Chondrocyte (in vitro differentiated cells): ENCODE data around the gene CIDEC. TPM values are rescaled to one million over a fixed set of nuclear protein-coding genes. Genes with fewer than 3 reads are reported as not detected.
"Not testable (repeated sequence)": the region's sequence is repeated elsewhere in the genome, so short reads cannot be mapped to it uniquely, and the experiment has no call there.

ENCODE experiments used
- DNase-seq: peaks from one replicate; pipeline ENCODE4 v3.0.0; 2021; ENCODE audit warnings: mixed read lengths, low spot score
- H3K27ac Mint-ChIP-seq: one replicate; pipeline ENCODE4 v1.8.0; 2021; ENCODE audit warnings: mild to moderate bottlenecking, moderate library complexity, mixed read lengths; ENCODE audit not compliant: unreplicated experiment
- H3K27me3 Mint-ChIP-seq: 2 replicates; pipeline ENCODE4 v1.8.0; 2021; ENCODE audit warnings: low read depth, mixed read lengths
- H3K36me3 Mint-ChIP-seq: 2 replicates; pipeline ENCODE4 v1.8.0; 2021; ENCODE audit warnings: low read depth, mixed read lengths
- H3K4me1 Mint-ChIP-seq: 2 replicates; pipeline ENCODE4 v1.8.0; 2021; ENCODE audit warnings: low read depth, mild to moderate bottlenecking, mixed read lengths
- H3K4me3 Mint-ChIP-seq: one replicate; pipeline ENCODE4 v1.8.0; 2021; ENCODE audit warnings: mild to moderate bottlenecking, moderate library complexity, mixed read lengths; ENCODE audit not compliant: unreplicated experiment
- H3K9me3 Mint-ChIP-seq: 2 replicates; pipeline ENCODE4 v1.8.0; 2021; ENCODE audit warnings: low read depth, mixed read lengths
- total RNA-seq: library from RNA; stranded (reverse); gene quantifications from 3 replicates; pipeline ENCODE4 v1.2.1, GENCODE V29; 2021
- TF ChIP-seq, protein P1 (sequence below): fragments of 200-600 bp; sonication (generic); IDR thresholded peaks from 2 replicates; pipeline ENCODE4 v1.5.0; 2021; ENCODE audit warnings: antibody characterized with exemption, mild to moderate bottlenecking, moderate library complexity

Gene CIDEC
- total RNA-seq, 1 donor from 2014 or later, result not detected

DNA sequence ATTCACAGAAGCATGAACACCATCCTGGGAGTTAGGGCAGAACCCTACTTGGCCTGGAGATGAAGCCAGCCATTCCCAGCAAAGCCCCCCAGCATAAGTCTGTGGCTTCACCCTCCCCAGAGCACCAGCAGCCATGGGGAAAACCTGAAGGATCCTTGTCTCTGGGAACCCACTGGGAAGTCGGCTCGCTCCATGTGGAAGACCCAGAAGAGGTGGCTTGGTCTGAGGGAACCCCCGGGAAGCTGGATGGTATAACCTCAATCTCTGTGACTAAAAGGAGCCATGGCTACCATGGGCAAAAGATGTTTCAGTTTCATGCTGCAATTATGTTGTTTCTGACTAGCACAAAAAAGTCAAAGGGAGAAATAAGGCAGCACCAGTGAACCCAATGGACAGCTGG, 24.5 kb downstream of the CIDEC start:
- Mint-ChIP-seq H3K36me3 (no peaks in the 10 kb centered on the region), H3K4me3 (no peak overlapping the region), H3K4me1 (no peaks in the 10 kb centered on the region), H3K27me3 (peaks cover 6% of the 10 kb centered on the region), H3K27ac (no peak overlapping the region), H3K9me3 (no peaks in the 10 kb centered on the region)
- DNase-seq, result no peak
- TF ChIP-seq, protein P1, sequence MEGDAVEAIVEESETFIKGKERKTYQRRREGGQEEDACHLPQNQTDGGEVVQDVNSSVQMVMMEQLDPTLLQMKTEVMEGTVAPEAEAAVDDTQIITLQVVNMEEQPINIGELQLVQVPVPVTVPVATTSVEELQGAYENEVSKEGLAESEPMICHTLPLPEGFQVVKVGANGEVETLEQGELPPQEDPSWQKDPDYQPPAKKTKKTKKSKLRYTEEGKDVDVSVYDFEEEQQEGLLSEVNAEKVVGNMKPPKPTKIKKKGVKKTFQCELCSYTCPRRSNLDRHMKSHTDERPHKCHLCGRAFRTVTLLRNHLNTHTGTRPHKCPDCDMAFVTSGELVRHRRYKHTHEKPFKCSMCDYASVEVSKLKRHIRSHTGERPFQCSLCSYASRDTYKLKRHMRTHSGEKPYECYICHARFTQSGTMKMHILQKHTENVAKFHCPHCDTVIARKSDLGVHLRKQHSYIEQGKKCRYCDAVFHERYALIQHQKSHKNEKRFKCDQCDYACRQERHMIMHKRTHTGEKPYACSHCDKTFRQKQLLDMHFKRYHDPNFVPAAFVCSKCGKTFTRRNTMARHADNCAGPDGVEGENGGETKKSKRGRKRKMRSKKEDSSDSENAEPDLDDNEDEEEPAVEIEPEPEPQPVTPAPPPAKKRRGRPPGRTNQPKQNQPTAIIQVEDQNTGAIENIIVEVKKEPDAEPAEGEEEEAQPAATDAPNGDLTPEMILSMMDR, result no peak

DNA sequence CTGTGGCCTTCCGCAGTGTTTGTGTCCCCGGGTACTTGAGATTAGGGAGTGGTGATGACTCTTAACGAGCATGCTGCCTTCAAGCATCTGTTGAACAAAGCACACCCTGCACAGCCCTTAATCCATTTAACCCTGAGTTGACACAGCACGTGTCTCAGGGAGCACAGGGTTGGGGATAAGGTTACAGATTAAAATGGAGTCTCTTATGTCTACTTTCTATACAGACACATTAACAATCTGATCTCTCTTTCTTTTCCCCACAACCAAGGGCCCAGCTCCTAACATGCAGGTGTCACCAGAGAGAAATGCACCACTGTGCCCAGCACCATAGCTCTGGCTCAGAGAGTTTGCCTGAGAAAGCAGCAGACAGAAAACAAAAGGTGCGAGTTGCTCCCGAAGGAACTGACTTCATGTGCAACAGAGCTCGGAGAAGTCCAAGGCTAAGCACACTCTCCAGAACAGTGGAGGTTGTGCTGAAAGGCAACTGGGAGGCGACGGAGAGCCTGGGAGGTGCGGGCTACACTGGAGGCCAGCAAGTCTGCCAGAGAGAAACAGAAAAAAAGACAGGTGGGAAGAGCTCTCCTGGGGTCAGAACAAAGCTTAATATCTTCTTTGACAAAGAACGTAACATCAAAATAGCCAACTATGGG, 25.6 kb downstream of the CIDEC start:
- not testable (repeated sequence) for H3K36me3 Mint-ChIP-seq, H3K4me1 Mint-ChIP-seq, H3K27ac Mint-ChIP-seq, H3K4me3 Mint-ChIP-seq, DNase-seq, H3K9me3 Mint-ChIP-seq, H3K27me3 Mint-ChIP-seq

DNA sequence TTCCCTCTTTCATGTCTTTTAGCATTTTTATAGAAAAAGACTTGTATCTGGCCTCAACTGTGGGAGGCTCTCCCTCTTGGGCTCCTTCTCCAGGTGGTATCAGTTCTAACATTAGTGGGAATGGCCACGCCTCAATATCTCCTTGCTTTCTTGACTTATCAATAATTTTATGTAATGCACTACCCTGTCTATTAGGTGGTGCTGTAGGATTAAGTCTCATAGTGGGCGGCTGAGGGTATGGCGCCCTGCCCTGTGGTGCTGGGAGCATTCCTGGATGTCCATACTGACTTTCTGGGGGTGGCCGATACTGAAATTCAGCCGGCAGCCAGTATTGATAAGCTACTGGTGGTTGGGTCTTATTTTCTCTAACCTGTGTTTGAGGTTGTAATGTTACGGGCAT, 27.5 kb downstream of the CIDEC start:
- no peaks in the 10 kb centered on the region for H3K9me3 Mint-ChIP-seq
- H3K4me1 Mint-ChIP-seq, result peaks cover 3% of the 10 kb centered on the region
- H3K27me3 Mint-ChIP-seq, result peaks cover 6% of the 10 kb centered on the region
- no peak for DNase-seq
- H3K27ac Mint-ChIP-seq, result no peak overlapping the region
- no peak overlapping the region for H3K4me3 Mint-ChIP-seq
- H3K36me3 Mint-ChIP-seq, result no peaks in the 10 kb centered on the region
- TF ChIP-seq, protein P1, result no peak

DNA sequence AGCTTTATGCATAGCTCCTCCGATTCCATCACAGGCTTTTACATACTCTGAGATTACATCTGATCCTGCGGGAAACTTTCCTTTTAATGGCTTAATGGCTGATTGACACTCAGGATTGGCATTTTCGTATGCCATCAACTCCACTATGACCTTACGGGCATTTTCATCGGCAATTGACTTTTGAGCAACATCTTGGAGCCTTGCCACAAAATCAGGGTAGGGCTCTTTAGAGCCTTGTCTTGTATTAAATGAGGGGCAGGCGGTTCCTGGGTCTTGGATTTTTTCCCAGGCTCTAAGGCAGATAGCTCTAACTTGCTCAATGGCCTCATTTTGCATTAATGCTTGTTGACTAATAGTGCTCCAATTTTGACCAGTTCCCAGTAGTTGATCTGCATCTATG, 28.1 kb downstream of the CIDEC start:
- not testable (repeated sequence) for DNase-seq, H3K4me3 Mint-ChIP-seq, H3K9me3 Mint-ChIP-seq

DNA sequence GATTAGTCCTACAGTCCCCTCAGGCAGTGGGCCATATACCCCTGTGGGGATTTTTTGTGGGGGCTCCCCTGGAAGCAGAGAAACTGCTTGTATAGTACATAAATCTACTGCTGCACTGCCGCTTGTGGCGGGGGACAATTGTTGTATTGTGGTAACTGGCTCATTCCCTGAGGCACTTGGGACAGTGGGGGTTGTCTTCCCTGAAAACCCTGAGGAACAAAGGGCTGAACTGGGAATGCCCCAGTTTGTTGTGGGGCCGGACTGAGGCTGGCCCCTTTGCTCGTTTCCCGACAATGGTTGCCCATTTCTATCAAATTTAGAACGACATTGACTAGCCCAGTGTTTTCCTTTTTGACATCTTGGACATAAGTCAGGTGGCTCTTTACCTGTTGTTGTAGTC, 28.7 kb downstream of the CIDEC start:
- H3K4me3 Mint-ChIP-seq, H3K27me3 Mint-ChIP-seq, H3K27ac Mint-ChIP-seq, DNase-seq, H3K9me3 Mint-ChIP-seq, H3K36me3 Mint-ChIP-seq, H3K4me1 Mint-ChIP-seq: not testable (repeated sequence)

More for the DNA sequence above, 28.1 kb downstream of the CIDEC start:
- not testable (repeated sequence) for H3K27ac Mint-ChIP-seq, H3K4me1 Mint-ChIP-seq, H3K36me3 Mint-ChIP-seq, H3K27me3 Mint-ChIP-seq

DNA sequence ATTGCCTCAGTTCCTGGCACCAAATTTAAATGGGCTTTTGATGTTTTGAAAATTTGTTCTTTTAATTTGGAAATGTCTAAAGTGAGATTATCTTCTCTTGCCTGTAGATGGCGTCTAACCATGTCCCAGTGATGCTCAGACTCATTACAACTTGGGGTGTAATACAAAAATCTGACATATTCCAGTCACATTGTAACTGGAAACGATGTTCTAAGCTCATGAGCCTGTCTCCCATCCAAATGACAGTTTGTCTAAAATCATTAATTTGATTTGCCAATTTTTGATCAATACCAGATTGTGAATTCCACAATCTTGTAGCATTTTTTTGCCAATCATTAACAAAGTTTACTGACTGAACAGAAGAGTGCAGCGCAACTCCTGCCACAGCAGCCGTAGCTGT, 31.2 kb downstream of the CIDEC start:
- H3K9me3 Mint-ChIP-seq, DNase-seq, H3K36me3 Mint-ChIP-seq, H3K4me1 Mint-ChIP-seq, H3K27ac Mint-ChIP-seq, H3K4me3 Mint-ChIP-seq, H3K27me3 Mint-ChIP-seq: not testable (repeated sequence)
- TF ChIP-seq, protein P1, result peak; percentile 87

DNA sequence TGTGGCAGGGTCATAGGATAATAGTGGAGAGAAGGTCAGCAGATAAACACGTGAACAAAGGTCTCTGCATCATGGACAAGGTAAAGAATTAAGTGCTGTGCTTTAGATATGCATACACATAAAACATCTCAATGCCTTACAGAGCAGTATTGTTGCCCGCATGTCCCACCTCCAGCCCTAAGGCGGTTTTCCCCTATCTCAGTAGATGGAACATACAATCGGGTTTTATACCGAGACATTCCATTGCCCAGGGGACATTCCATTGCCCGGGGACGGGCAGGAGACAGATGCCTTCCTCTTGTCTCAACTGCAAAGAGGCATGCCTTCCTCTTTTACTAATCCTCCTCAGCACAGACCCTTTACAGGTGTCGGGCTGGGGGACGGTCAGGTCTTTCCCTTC, 32.2 kb downstream of the CIDEC start:
- H3K4me1 Mint-ChIP-seq, result peaks cover 12% of the 10 kb centered on the region
- not testable (repeated sequence) for H3K27me3 Mint-ChIP-seq, H3K9me3 Mint-ChIP-seq, H3K4me3 Mint-ChIP-seq, H3K36me3 Mint-ChIP-seq, DNase-seq, H3K27ac Mint-ChIP-seq
